Vagina (tissue), 2 donors: Measurements from ENCODE around the gene CLEC7A.

Experiments used
- POLR2A ChIP-seq, 2 donors: fragments of 450-650 bp; IDR thresholded peaks; one replicate each; pipeline ENCODE4 v1.6.1; 2017; ENCODE audit warnings: antibody characterized with exemption in 2 of 2, mild to moderate bottlenecking in 2 of 2, moderate library complexity in 2 of 2
- TF ChIP-seq, protein P1 (sequence below), 3 experiments: fragments of 450-650 bp in 2 of 3; fragments of 200-600 bp in 1 of 3; sonication (generic) in 1 of 3; IDR thresholded peaks; one replicate each; pipeline ENCODE4 v1.5.1; 2017 to 2019; ENCODE audit warnings: antibody characterized with exemption in 3 of 3, mild to moderate bottlenecking in 2 of 3, moderate library complexity in 2 of 3

DNA sequence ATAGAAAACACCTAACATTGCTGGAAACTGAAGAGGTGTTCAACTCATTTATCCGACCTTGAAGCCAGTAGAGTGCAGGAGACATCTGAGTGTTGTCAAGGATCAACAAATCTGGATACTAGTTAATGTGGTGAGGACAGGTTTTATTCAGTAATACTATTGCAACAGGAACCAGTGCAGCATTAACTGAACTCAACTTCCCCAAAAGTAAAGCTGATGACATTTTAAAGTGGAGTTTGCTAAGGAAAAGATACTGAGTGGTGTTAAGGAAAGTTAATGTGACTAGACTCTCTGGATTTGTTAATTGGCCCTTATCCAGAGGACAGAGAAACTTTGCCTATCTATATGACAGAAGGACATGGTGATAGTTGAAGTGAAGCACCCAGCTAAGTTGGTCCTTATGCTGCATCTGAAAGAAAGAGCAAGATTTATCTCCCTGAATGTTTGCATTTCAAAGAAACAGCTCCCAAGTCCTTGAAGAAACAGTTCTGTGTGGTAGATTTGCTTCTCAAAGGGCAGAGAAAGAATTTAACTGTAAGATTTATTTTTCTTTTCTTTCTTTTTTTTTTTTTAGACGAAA lies 1.2 kb upstream of the CLEC7A start:
- TF ChIP-seq, protein P1, sequence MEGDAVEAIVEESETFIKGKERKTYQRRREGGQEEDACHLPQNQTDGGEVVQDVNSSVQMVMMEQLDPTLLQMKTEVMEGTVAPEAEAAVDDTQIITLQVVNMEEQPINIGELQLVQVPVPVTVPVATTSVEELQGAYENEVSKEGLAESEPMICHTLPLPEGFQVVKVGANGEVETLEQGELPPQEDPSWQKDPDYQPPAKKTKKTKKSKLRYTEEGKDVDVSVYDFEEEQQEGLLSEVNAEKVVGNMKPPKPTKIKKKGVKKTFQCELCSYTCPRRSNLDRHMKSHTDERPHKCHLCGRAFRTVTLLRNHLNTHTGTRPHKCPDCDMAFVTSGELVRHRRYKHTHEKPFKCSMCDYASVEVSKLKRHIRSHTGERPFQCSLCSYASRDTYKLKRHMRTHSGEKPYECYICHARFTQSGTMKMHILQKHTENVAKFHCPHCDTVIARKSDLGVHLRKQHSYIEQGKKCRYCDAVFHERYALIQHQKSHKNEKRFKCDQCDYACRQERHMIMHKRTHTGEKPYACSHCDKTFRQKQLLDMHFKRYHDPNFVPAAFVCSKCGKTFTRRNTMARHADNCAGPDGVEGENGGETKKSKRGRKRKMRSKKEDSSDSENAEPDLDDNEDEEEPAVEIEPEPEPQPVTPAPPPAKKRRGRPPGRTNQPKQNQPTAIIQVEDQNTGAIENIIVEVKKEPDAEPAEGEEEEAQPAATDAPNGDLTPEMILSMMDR (IDR thresholded peaks at IDR 0.05): no peak
- TF ChIP-seq POLR2A (IDR thresholded peaks at IDR 0.05): no peak
